SK-N-SH (cell line): Measurements from ENCODE around the gene COX14.

Experiments
- MXI1 ChIP-seq: IDR thresholded peaks from 2 replicates; pipeline ENCODE4 v1.6.1; 2012; ENCODE audit warnings: mild to moderate bottlenecking, low read depth, low read length, improper control_type of control experiment
- TAF1 ChIP-seq: IDR thresholded peaks from 2 replicates; pipeline ENCODE4 v1.6.1; 2012; ENCODE audit warnings: low read depth, mild to moderate bottlenecking, low read length, moderate library complexity, borderline replicate concordance
- TF ChIP-seq, protein P1 (sequence below): fragments of 150-350 bp; IDR thresholded peaks from 2 replicates; pipeline ENCODE4 v1.6.1; 2017; ENCODE audit warnings: antibody characterized with exemption, low read length, low read depth, borderline replicate concordance

DNA sequence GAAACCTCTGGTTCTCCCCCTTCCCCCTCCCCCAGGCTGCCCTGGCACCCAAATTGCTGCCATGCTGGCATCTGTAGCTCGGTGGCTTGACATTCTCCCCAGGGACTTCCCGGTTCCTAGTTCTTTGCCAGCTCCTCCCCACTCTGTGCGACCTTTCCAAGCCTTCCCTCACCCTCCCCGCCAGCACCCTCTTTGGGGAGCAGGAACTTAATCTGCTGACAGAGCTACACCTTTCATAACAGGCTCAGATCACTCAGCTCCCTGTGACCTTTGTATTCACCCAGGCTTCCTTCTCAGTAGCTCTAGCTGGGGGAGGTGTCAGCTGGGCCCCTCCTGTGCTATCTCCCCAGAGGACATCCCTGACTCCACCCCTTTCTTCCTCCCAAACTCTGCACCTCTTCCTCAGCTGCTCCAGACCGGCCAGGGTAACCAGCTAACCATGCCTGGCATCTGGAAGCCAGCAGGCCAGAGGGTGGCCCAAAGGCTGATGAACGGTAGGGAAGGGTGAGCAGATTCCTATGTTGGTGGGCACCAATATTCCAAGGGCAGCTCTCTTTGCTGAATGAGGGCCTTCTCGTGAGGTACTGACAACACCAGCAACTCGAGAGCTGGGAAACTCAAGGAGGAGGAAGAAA lies 1.8 kb upstream of the COX14 start:
- TF ChIP-seq TAF1 = no peak
- TF ChIP-seq, protein P1, sequence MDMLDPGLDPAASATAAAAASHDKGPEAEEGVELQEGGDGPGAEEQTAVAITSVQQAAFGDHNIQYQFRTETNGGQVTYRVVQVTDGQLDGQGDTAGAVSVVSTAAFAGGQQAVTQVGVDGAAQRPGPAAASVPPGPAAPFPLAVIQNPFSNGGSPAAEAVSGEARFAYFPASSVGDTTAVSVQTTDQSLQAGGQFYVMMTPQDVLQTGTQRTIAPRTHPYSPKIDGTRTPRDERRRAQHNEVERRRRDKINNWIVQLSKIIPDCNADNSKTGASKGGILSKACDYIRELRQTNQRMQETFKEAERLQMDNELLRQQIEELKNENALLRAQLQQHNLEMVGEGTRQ = no peak
- no peak for TF ChIP-seq MXI1
